Right lobe of liver (tissue), 4 donors: ENCODE results near the gene PM20D1.

Experiments used
- POLR2A ChIP-seq: fragments of 450-650 bp; IDR thresholded peaks from one replicate; pipeline ENCODE4 v1.6.1; 2017; ENCODE audit warnings: antibody characterized with exemption, mild to moderate bottlenecking
- TF ChIP-seq, protein P1 (sequence below), 4 donors: fragments of 200-600 bp in 3 of 4; fragments of 450-650 bp in 1 of 4; IDR thresholded peaks; one replicate each; pipeline versions ENCODE4 v1.5.1 to v1.8.0; 2016 to 2022; ENCODE audit warnings: antibody characterized with exemption in 4 of 4, mild to moderate bottlenecking in 2 of 4
- donor health status: DM: no; HTN: no; CAD: no.
- donor health status: DM: no; HTN: no; CAD: no.
- donor health status: DM: no; HTN: yes; CAD: no.

- TF ChIP-seq, protein P1, sequence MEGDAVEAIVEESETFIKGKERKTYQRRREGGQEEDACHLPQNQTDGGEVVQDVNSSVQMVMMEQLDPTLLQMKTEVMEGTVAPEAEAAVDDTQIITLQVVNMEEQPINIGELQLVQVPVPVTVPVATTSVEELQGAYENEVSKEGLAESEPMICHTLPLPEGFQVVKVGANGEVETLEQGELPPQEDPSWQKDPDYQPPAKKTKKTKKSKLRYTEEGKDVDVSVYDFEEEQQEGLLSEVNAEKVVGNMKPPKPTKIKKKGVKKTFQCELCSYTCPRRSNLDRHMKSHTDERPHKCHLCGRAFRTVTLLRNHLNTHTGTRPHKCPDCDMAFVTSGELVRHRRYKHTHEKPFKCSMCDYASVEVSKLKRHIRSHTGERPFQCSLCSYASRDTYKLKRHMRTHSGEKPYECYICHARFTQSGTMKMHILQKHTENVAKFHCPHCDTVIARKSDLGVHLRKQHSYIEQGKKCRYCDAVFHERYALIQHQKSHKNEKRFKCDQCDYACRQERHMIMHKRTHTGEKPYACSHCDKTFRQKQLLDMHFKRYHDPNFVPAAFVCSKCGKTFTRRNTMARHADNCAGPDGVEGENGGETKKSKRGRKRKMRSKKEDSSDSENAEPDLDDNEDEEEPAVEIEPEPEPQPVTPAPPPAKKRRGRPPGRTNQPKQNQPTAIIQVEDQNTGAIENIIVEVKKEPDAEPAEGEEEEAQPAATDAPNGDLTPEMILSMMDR (IDR thresholded peaks at IDR 0.05), result no peak
- no peak for TF ChIP-seq POLR2A
Observed at GRCh38 chr1:205842229-205842628, 7.7 kb downstream of the PM20D1 start.
